H1 (cell line): ENCODE results near the gene P3H1. TPM values are rescaled to one million over a fixed set of nuclear protein-coding genes. Genes with fewer than 3 reads are reported as not detected.
A peak's percentile ranks its signal among the peaks of the same experiment; 100 is the strongest.

ENCODE experiments used
- CTCF ChIA-PET: fragments of 300-600 bp; sonication (Branson Sonifier 250); formaldehyde crosslinking; loops from one replicate; lab custom pipeline; 2021; ENCODE audit not compliant: partially characterized antibody; lab: Charles Lee
- POLR2A ChIA-PET: fragments of 300-600 bp; sonication (Branson Sonifier 250); formaldehyde crosslinking; loops from one replicate; lab custom pipeline; 2021; ENCODE audit warnings: inconsistent platforms; ENCODE audit not compliant: partially characterized antibody; lab: Charles Lee
- DNase-seq, 2 experiments: peaks; one replicate each; pipeline versions ENCODE4 v3.0.0 to v3.0.0-alpha.2; 2010 to 2022; ENCODE audit warnings: low spot score in 2 of 2, low read depth in 1 of 2, mixed read lengths in 1 of 2
- FAIRE-seq: peaks from 2 replicates; lab custom pipeline; 2011; peaks lifted over from hg19 to GRCh38; lab: Jason Lieb, UNC
- H2AFZ ChIP-seq: 2 replicates; pipeline ENCODE4 v1.8.1; 2012; ENCODE audit warnings: low read length, inconsistent platforms
- H2AK5ac ChIP-seq: 2 replicates; pipeline ENCODE4 v1.6.1; 2013; ENCODE audit warnings: low read depth, low read length
- H2BK120ac ChIP-seq: replicated peaks from 2 replicates; pipeline ENCODE3; 2013; ENCODE audit warnings: low read depth, low read length, inconsistent platforms
- H2BK12ac ChIP-seq: 2 replicates; pipeline ENCODE4 v1.6.1; 2013; ENCODE audit warnings: low read depth, low read length
- H2BK15ac ChIP-seq: 2 replicates; pipeline ENCODE4 v1.6.1; 2013; ENCODE audit warnings: low read length
- H2BK20ac ChIP-seq: 2 replicates; pipeline ENCODE4 v1.6.1; 2013; ENCODE audit warnings: low read length
- H2BK5ac ChIP-seq: 2 replicates; pipeline ENCODE4 v1.6.1; 2013; ENCODE audit warnings: low read depth, low read length
- H3K14ac ChIP-seq: 2 replicates; pipeline ENCODE4 v1.6.1; 2013; ENCODE audit warnings: inconsistent platforms; ENCODE audit not compliant: insufficient read length
- H3K18ac ChIP-seq: 2 replicates; pipeline ENCODE4 v1.6.1; 2013; ENCODE audit warnings: low read length; ENCODE audit errors: extremely low read depth
- H3K23ac ChIP-seq: 2 replicates; pipeline ENCODE4 v1.6.1; 2013; ENCODE audit warnings: inconsistent platforms; ENCODE audit not compliant: insufficient read length
- H3K23me2 ChIP-seq: 2 replicates; pipeline ENCODE4 v1.6.1; 2013; ENCODE audit warnings: low read depth, low read length
- H3K27ac ChIP-seq: 2 replicates; pipeline ENCODE4 v1.6.1; 2011; ENCODE audit warnings: low read depth, low read length, inconsistent platforms
- H3K27me3 ChIP-seq, 4 experiments: replicated peaks in 1 of 4; 1 replicate in 1 of 4; 2 replicates in 3 of 4; pipeline versions ENCODE4 v1.6.1 to v1.8.1; 2011 to 2013; ENCODE audit warnings: low read length in 3 of 4, mild to moderate bottlenecking in 3 of 4, inconsistent platforms in 2 of 4, mixed read lengths in 2 of 4, moderate library complexity in 1 of 4; ENCODE audit not compliant: control insufficient read depth in 3 of 4, insufficient read depth in 3 of 4; ENCODE audit errors: extremely low read depth in 1 of 4
- H3K36me3 ChIP-seq, 4 experiments: 2 replicates each; pipeline versions ENCODE4 v1.6.1 to v1.8.1; 2011 to 2013; ENCODE audit warnings: mild to moderate bottlenecking in 4 of 4, low read length in 3 of 4, moderate library complexity in 2 of 4, control low read depth in 1 of 4, inconsistent platforms in 1 of 4; ENCODE audit not compliant: insufficient read depth in 4 of 4, control insufficient read depth in 2 of 4
- H3K4ac ChIP-seq: replicated peaks from 2 replicates; pipeline ENCODE3; 2013; ENCODE audit warnings: low read length, low read depth, mixed read lengths, inconsistent platforms; ENCODE audit not compliant: insufficient read length
- H3K4me1 ChIP-seq, 4 experiments: replicated peaks in 1 of 4; 1 replicate in 1 of 4; 2 replicates in 3 of 4; pipeline versions ENCODE4 v1.6.1 to v1.8.1; 2011 to 2013; ENCODE audit warnings: low read length in 3 of 4, inconsistent platforms in 2 of 4, mixed read lengths in 1 of 4; ENCODE audit not compliant: insufficient read depth in 4 of 4, control insufficient read depth in 3 of 4
- H3K4me2 ChIP-seq, 2 experiments: 2 replicates each; pipeline versions ENCODE4 v1.6.1 to v1.8.1; 2011 to 2013; ENCODE audit warnings: low read depth in 2 of 2, low read length in 2 of 2, control low read depth in 1 of 2, inconsistent platforms in 1 of 2, mild to moderate bottlenecking in 1 of 2; ENCODE audit not compliant: insufficient read depth in 1 of 2
- H3K4me3 ChIP-seq, 4 experiments: fragments of 200-600, 300-600 bp in 1 of 4; sonication (generic), shearing (Covaris generic), sonication (Bioruptor Twin) in 1 of 4; 2 replicates each; pipeline versions ENCODE4 v1.5.1 to v1.8.1; 2011 to 2016; ENCODE audit warnings: low read length in 4 of 4, low read depth in 3 of 4, control low read depth in 2 of 4, inconsistent platforms in 2 of 4, mild to moderate bottlenecking in 2 of 4, mixed read lengths in 1 of 4, moderate library complexity in 1 of 4; ENCODE audit not compliant: insufficient read depth in 2 of 4; ENCODE audit errors: extremely low read depth in 1 of 4
- H3K56ac ChIP-seq: replicated peaks from 2 replicates; pipeline ENCODE3; 2013; ENCODE audit warnings: low read depth, mild to moderate bottlenecking, mixed read lengths, low read length, inconsistent platforms; ENCODE audit not compliant: insufficient read length
- H3K79me1 ChIP-seq: 2 replicates; pipeline ENCODE4 v1.6.1; 2013; ENCODE audit warnings: low read depth, low read length, control low read depth
- H3K79me2 ChIP-seq, 2 experiments: 2 replicates each; pipeline versions ENCODE4 v1.6.1 to v1.8.1; 2012 to 2013; ENCODE audit warnings: low read length in 2 of 2, mild to moderate bottlenecking in 2 of 2, inconsistent platforms in 1 of 2; ENCODE audit not compliant: insufficient read depth in 2 of 2, control insufficient read depth in 1 of 2
- H3K9ac ChIP-seq, 4 experiments: replicated peaks in 1 of 4; 1 replicate in 1 of 4; 2 replicates in 3 of 4; pipeline versions ENCODE4 v1.6.1 to v1.8.1; 2011 to 2013; ENCODE audit warnings: low read depth in 3 of 4, low read length in 3 of 4, control low read depth in 2 of 4, mild to moderate bottlenecking in 2 of 4, moderate library complexity in 2 of 4, inconsistent platforms in 1 of 4; ENCODE audit errors: extremely low read depth in 1 of 4
- H3K9me3 ChIP-seq, 2 experiments: 2 replicates each; pipeline versions ENCODE4 v1.6.1 to v1.8.1; 2012 to 2013; ENCODE audit warnings: mild to moderate bottlenecking in 2 of 2, moderate library complexity in 2 of 2, control low read depth in 1 of 2, inconsistent platforms in 1 of 2, low read depth in 1 of 2, low read length in 1 of 2, mixed read lengths in 1 of 2; ENCODE audit not compliant: insufficient read depth in 2 of 2
- H4K20me1 ChIP-seq, 2 experiments: replicated peaks in 1 of 2; 2 replicates each; pipeline versions ENCODE3 to v1.8.1; 2011 to 2013; ENCODE audit warnings: inconsistent platforms in 2 of 2, low read length in 2 of 2, mild to moderate bottlenecking in 1 of 2; ENCODE audit not compliant: insufficient read depth in 2 of 2, control insufficient read depth in 1 of 2
- H4K5ac ChIP-seq: 2 replicates; pipeline ENCODE4 v1.6.1; 2013; ENCODE audit warnings: low read length, low read depth, mixed read lengths, inconsistent platforms; ENCODE audit not compliant: insufficient read length
- H4K8ac ChIP-seq: 2 replicates; pipeline ENCODE4 v1.8.0; 2013; ENCODE audit warnings: mild to moderate bottlenecking, moderate library complexity, low read length, inconsistent platforms; ENCODE audit not compliant: insufficient read depth; ENCODE audit errors: extremely low read depth
- H4K91ac ChIP-seq: replicated peaks from 2 replicates; pipeline ENCODE3; 2013; ENCODE audit warnings: low read length, mixed read lengths, inconsistent platforms; ENCODE audit not compliant: insufficient read length
- CBX8 ChIP-seq: fragments of 300-800, 300-1000 bp; sonication (generic); IDR thresholded peaks from 2 replicates; pipeline ENCODE4 v1.7.1; 2016; ENCODE audit warnings: low read depth, low read length, borderline replicate concordance
- CEBPB ChIP-seq: IDR thresholded peaks from 2 replicates; pipeline ENCODE4 v1.6.1; 2012; ENCODE audit warnings: low read depth, low read length
- GTF2F1 ChIP-seq: IDR thresholded peaks from 2 replicates; pipeline ENCODE4 v1.6.1; 2012; ENCODE audit warnings: low read depth, low read length, improper control_type of control experiment, borderline replicate concordance
- KDM5A ChIP-seq: fragments of 200-600 bp; IDR thresholded peaks from 2 replicates; pipeline ENCODE4 v1.7.1; 2012; ENCODE audit warnings: mild to moderate bottlenecking, low read length, inconsistent platforms, mixed read lengths
- POU5F1 ChIP-seq: IDR thresholded peaks from 2 replicates; pipeline ENCODE4 v1.6.1; 2011; ENCODE audit warnings: low read depth, mild to moderate bottlenecking, low read length, moderate library complexity
- SAP30 ChIP-seq: fragments of 300-600 bp; sonication (generic); IDR thresholded peaks from 2 replicates; pipeline ENCODE4 v1.7.1; 2012; ENCODE audit warnings: low read length, moderate library complexity, mild to moderate bottlenecking, inconsistent platforms; ENCODE audit not compliant: insufficient read depth, insufficient replicate concordance
- SP1 ChIP-seq: IDR thresholded peaks from 2 replicates; pipeline ENCODE4 v1.6.1; 2011; ENCODE audit warnings: low read depth, low read length
- SP4 ChIP-seq: IDR thresholded peaks from 2 replicates; pipeline ENCODE4 v1.6.1; 2012; ENCODE audit warnings: low read length, inconsistent platforms
- SRF ChIP-seq: IDR thresholded peaks from 2 replicates; pipeline ENCODE4 v1.6.1; 2011; ENCODE audit warnings: mild to moderate bottlenecking, low read depth, low read length, moderate library complexity
- TBP ChIP-seq: IDR thresholded peaks from 2 replicates; pipeline ENCODE4 v1.6.1; 2011; ENCODE audit warnings: low read depth, low read length, improper control_type of control experiment
- YY1 ChIP-seq: IDR thresholded peaks from 2 replicates; pipeline ENCODE4 v1.6.1; 2011; ENCODE audit warnings: low read depth, mild to moderate bottlenecking, low read length
- WGBS, 2 experiments: shearing (Covaris generic) in 1 of 2; methylation state at CpG; one replicate each; pipeline versions ENCODE4 v1.1.6 to v1.1.7; 2013 to 2015; ENCODE audit warnings: low lambda C conversion rate in 2 of 2, mixed read lengths in 2 of 2, inconsistent platforms in 1 of 2, low coverage in 1 of 2, missing lambda C conversion rate in 1 of 2; ENCODE audit not compliant: insufficient replicate concordance in 2 of 2, insufficient coverage in 1 of 2, insufficient read length in 1 of 2; ENCODE audit errors: extremely low coverage in 1 of 2, missing lambda C conversion rate in 1 of 2; 5-methylcytosine and 5-hydroxymethylcytosine counted together
- polyA plus RNA-seq, 7 experiments: library from polyadenylated mRNA; depleted of rRNA in 3 of 7; stranded (reverse) in 5 of 7; unstranded in 2 of 7; fragments of >200 nt in 5 of 7; fragments of 200-250 nt in 2 of 7; gene quantifications; 1 replicate in 5 of 7; 2 replicates in 1 of 7; 4 replicates in 1 of 7; pipeline versions ENCODE4 v1.2.1 to v1.2.3, GENCODE V29; 2011 to 2013; ENCODE audit warnings: missing spikeins in 2 of 7, mixed read lengths in 2 of 7
- total RNA-seq: library from RNA; stranded (reverse); fragmentation: NEBNext Ultra II Directional; extraction: Animal tissue kit (Norgen Biotek cat#: 25700); gene quantifications from 2 replicates; pipeline ENCODE4 v1.2.1, GENCODE V29; 2021
- TF ChIP-seq, protein P1 (sequence below): IDR thresholded peaks from 2 replicates; pipeline ENCODE4 v1.6.1; 2011; ENCODE audit warnings: low read length, improper control_type of control experiment

P3H1 gene
- total and polyA plus RNA-seq, 2 of the 8 experiments (the other 6 are each of a cell fraction or from before 2014, with no cell fraction given): 58.4 to 87.5 TPM

DNA sequence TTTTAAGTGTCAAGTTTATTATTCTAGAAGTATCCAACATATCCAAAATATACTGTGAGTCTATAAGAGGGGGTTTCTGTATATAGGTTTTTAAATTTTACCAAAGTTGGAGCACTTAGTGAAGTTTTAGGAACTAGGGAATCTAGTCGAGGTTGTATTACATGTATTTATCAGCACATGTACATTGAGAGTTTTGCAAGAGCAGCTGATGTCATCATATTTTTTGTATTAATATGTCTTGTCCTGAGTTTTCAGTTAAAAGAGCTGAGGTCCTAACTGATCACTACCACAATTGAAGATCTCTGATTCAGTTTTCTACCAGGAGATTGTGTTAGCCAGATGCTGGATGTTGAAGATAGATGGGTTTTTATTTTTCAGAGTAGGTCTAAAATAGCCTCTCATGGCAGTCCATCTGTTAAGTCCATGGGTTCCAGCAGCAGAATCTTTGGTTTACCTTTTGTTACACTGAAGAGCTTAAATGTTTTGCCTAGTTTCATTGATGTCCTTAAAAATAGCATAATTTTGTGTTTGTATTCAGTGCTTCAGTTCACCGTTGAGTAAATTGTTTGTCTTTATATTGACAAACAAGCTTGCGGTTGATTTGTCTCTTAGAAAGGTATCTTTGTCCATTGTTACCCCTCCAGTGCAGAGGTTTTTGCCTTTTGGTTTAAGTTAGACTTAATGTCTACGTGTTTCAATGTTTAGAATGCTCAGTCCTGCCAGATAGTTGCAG is 68.6 kb downstream of the P3H1 start:
- Histone ChIP-seq H3K14ac (no peak overlapping the region), H3K4me3 (no peak overlapping the region), H2BK12ac (no peak overlapping the region), H3K79me2 (peaks cover 12 to 85% of the 10 kb centered on the region in 2 experiments; a peak in 3 of 4 replicates), H3K56ac (no peak overlapping the region), H3K4me1 (no peaks in the 10 kb centered on the region), H3K23ac (no peak overlapping the region), H3K79me1 (peaks cover 2% of the 10 kb centered on the region; the same call in 1 of the 2 replicates), H2AK5ac (no peak overlapping the region), H3K27ac (no peak overlapping the region), H3K23me2 (no peaks in the 10 kb centered on the region), H2BK120ac (no peak overlapping the region), H2BK15ac (no peak overlapping the region), H2AFZ (no peak overlapping the region), H4K8ac (no peak overlapping the region), H4K20me1 (peaks cover 10 to 19% of the 10 kb centered on the region in 2 experiments), H3K9me3 (no peaks in the 10 kb centered on the region), H2BK20ac (no peak overlapping the region), H2BK5ac (no peak overlapping the region), H4K91ac (no peak overlapping the region), H3K27me3 (no peaks in the 10 kb centered on the region), H3K4me2 (no peak overlapping the region), H3K18ac (no peak overlapping the region), H3K36me3 (peaks cover 33 to 98% (median 70%) of the 10 kb centered on the region in 4 experiments), H3K9ac (no peak overlapping the region), H4K5ac (no peak overlapping the region), H3K4ac (no peak overlapping the region)
- peak; percentile 55 for FAIRE-seq
- ChIA-PET POLR2A (interaction anchor here (0.6 to 5.3 kb wide), 4 partner anchors 8 to 16 kb away, joined by 4 to 25 read pairs (median 10); partner anchors contain the start of gene YBX1), CTCF (interaction anchor here (0.9 kb wide), 1 partner anchor 15 kb away, joined by 4 read pairs; no protein-coding TSS in a partner anchor)
- 91% methylated on average over 4 of the region's 4 CpGs; no CpG with 5 or more reads in 1 of the 2 experiments for WGBS, 2 experiments
- no peak for DNase-seq
- TF ChIP-seq TBP: no peak
- TF ChIP-seq CEBPB: no peak
- no peak for TF ChIP-seq YY1
- TF ChIP-seq SP4: no peak
- no peak for TF ChIP-seq KDM5A
- TF ChIP-seq, protein P1, sequence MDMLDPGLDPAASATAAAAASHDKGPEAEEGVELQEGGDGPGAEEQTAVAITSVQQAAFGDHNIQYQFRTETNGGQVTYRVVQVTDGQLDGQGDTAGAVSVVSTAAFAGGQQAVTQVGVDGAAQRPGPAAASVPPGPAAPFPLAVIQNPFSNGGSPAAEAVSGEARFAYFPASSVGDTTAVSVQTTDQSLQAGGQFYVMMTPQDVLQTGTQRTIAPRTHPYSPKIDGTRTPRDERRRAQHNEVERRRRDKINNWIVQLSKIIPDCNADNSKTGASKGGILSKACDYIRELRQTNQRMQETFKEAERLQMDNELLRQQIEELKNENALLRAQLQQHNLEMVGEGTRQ: no peak
- TF ChIP-seq POU5F1: no peak
- TF ChIP-seq SRF: no peak
- TF ChIP-seq SP1: no peak
- no peak for TF ChIP-seq GTF2F1
- TF ChIP-seq SAP30: no peak
- no peak for TF ChIP-seq CBX8
